GM18868 (cell line): ENCODE results near the gene WNT10A.
"Not testable (repeated sequence)": the region's sequence is repeated elsewhere in the genome, so short reads cannot be mapped to it uniquely, and the experiment has no call there.

Experiments
- ATAC-seq: cut with Tn5 transposase; IDR thresholded peaks from one replicate; pipeline ENCODE4 v1.9.1; 2021; ENCODE audit warnings: mild to moderate bottlenecking, moderate library complexity; ENCODE audit not compliant: unreplicated experiment

Gene WNT10A

GRCh38 chr2:218927876-218928275 lies 47.2 kb downstream of the WNT10A start:
- no peak for ATAC-seq

- not testable (repeated sequence) for ATAC-seq
Measured at GRCh38 chr2:218930488-218930887, 49.8 kb downstream of the WNT10A start.

- not testable (repeated sequence) for ATAC-seq
Measured at GRCh38 chr2:218931751-218932150, 51.1 kb downstream of the WNT10A start.
